ENCODE data around the gene COBL.

- no peak for TF ChIP-seq CTCF (conservative IDR thresholded peaks at IDR 0.05; ENCODE audit: low read depth, low read length)
- TF ChIP-seq CEBPB (IDR thresholded peaks at IDR 0.05; ENCODE audit: low read depth, low read length): no peak
- no peak for TF ChIP-seq RCOR1 (IDR thresholded peaks at IDR 0.05; ENCODE audit: insufficient replicate concordance, low read length)
- no peak for TF ChIP-seq RAD21 (IDR thresholded peaks at IDR 0.05; ENCODE audit: low read length)
- TF ChIP-seq POLR2A (IDR thresholded peaks at IDR 0.05; ENCODE audit: low read depth, low read length): no peak
- no peak for TF ChIP-seq USF2 (IDR thresholded peaks at IDR 0.05; ENCODE audit: low read depth, low read length)
- no peak for TF ChIP-seq RFX5 (IDR thresholded peaks at IDR 0.05; ENCODE audit: low read depth, low read length)
- no peak for TF ChIP-seq ELK1 (IDR thresholded peaks at IDR 0.05; ENCODE audit: borderline replicate concordance, low read depth, low read length)
- no peak for TF ChIP-seq FOS (IDR thresholded peaks at IDR 0.05; ENCODE audit: low read depth, low read length)
- no peak for TF ChIP-seq MAFK (IDR thresholded peaks at IDR 0.05; ENCODE audit: low read depth, low read length)
- no peak for TF ChIP-seq MXI1 (IDR thresholded peaks at IDR 0.05; ENCODE audit: borderline replicate concordance, low read depth, low read length)
- TF ChIP-seq NFE2L2 (IDR thresholded peaks at IDR 0.05; ENCODE audit: low read depth, low read length): no peak
- no peak for TF ChIP-seq MAZ (IDR thresholded peaks at IDR 0.05; ENCODE audit: borderline replicate concordance, low read depth, low read length)
- no peak for TF ChIP-seq CHD1 (IDR thresholded peaks at IDR 0.05; ENCODE audit: low read depth, low read length)
Observed at GRCh38 chr7:51268859-51269258, 47.8 kb downstream of the COBL start.

Measured in IMR-90 (cell line).